Transverse colon (tissue), 4 donors: Measurements from ENCODE around the gene PDZRN3. TPM values are rescaled to one million over a fixed set of nuclear protein-coding genes. Genes with fewer than 3 reads are reported as not detected.

Experiments
- DNase-seq: peaks from one replicate; pipeline ENCODE4 v3.0.0-alpha.2; 2019
- H3K27ac ChIP-seq, 4 donors: fragments of 200-600 bp; sonication (generic); 2 replicates each; pipeline ENCODE4 v1.5.1; 2016 to 2018; ENCODE audit warnings: inconsistent platforms in 4 of 4
- H3K27me3 ChIP-seq: fragments of 200-600 bp; sonication (generic); 2 replicates; pipeline ENCODE4 v1.5.1; 2017; ENCODE audit warnings: inconsistent platforms
- H3K36me3 ChIP-seq, 4 donors: fragments of 200-600 bp; sonication (generic); 2 replicates each; pipeline ENCODE4 v1.5.1; 2017 to 2019; ENCODE audit warnings: inconsistent platforms in 4 of 4
- H3K4me1 ChIP-seq, 4 donors: fragments of 200-600 bp; sonication (generic); 2 replicates each; pipeline ENCODE4 v1.5.1; 2017 to 2020; ENCODE audit warnings: inconsistent platforms in 4 of 4
- H3K4me3 ChIP-seq, 4 donors: fragments of 200-600 bp; sonication (generic); 1 replicate in 1 of 4; 2 replicates in 3 of 4; pipeline versions ENCODE4 v1.5.1 to v1.6.1; 2017 to 2019; ENCODE audit warnings: inconsistent platforms in 4 of 4
- H3K9me3 ChIP-seq, 2 donors: fragments of 200-600 bp; sonication (generic); 2 replicates each; pipeline ENCODE4 v1.5.1; 2017 to 2019; ENCODE audit warnings: inconsistent platforms in 2 of 2
- EP300 ChIP-seq: sonication (generic); formaldehyde crosslinking; IDR thresholded peaks from one replicate; pipeline ENCODE4 v1.6.1; 2017; ENCODE audit warnings: antibody characterized with exemption, low read depth
- POLR2A ChIP-seq: fragments of 450-650 bp; IDR thresholded peaks from one replicate; pipeline ENCODE4 v1.6.1; 2016; ENCODE audit warnings: antibody characterized with exemption, mild to moderate bottlenecking, moderate library complexity
- POLR2AphosphoS5 ChIP-seq, 3 donors: sonication (generic); formaldehyde crosslinking; IDR thresholded peaks; one replicate each; pipeline ENCODE4 v1.6.1; 2016; ENCODE audit warnings: antibody characterized with exemption in 3 of 3
- WGBS, 2 donors: methylation state at CpG; one replicate each; pipeline ENCODE4 v1.1.5; 2018; ENCODE audit warnings: low coverage in 1 of 2; 5-methylcytosine and 5-hydroxymethylcytosine counted together
- in situ Hi-C, 4 donors: fragments of 200-750 bp; cut with MboI; loops; one replicate each; pipeline versions ENCODE4 v1.15.0 to v1.15.1; 2017; ENCODE audit warnings: low sequenced_read_pairs in 3 of 4, low pct_ligation_motif_present in 1 of 4, low pct_unique_long_range_greater_than_20kb in 1 of 4
- intact Hi-C: fragments of 100-400 bp; cut with DNase I; formaldehyde crosslinking; loops from one replicate; pipeline ENCODE4 v1.15.1; 2023; ENCODE audit warnings: low total_unique reads
- total RNA-seq, 4 donors: library from RNA; depleted of rRNA; stranded (reverse); fragments of >200 nt; gene quantifications; one replicate each; pipeline ENCODE4 v1.1.0, GENCODE V29; 2016
- TF ChIP-seq, protein P1 (sequence below), 5 experiments: fragments of 200-600 bp in 3 of 5; fragments of 450-650 bp in 2 of 5; sonication (generic) in 3 of 5; IDR thresholded peaks; 1 replicate in 2 of 5; 2 replicates in 3 of 5; pipeline ENCODE4 v1.5.1; 2016 to 2017; ENCODE audit warnings: antibody characterized with exemption in 5 of 5, inconsistent platforms in 3 of 5, mild to moderate bottlenecking in 2 of 5, moderate library complexity in 1 of 5

PDZRN3 gene
- total RNA-seq, 4 donors from 2014 or later: 31.9 to 191 (median 75.3) TPM

GRCh38 chr3:73586628-73587027 lies 38.1 kb downstream of the PDZRN3 start:
- no peak overlapping the region for H3K27ac ChIP-seq
- TF ChIP-seq, protein P1, sequence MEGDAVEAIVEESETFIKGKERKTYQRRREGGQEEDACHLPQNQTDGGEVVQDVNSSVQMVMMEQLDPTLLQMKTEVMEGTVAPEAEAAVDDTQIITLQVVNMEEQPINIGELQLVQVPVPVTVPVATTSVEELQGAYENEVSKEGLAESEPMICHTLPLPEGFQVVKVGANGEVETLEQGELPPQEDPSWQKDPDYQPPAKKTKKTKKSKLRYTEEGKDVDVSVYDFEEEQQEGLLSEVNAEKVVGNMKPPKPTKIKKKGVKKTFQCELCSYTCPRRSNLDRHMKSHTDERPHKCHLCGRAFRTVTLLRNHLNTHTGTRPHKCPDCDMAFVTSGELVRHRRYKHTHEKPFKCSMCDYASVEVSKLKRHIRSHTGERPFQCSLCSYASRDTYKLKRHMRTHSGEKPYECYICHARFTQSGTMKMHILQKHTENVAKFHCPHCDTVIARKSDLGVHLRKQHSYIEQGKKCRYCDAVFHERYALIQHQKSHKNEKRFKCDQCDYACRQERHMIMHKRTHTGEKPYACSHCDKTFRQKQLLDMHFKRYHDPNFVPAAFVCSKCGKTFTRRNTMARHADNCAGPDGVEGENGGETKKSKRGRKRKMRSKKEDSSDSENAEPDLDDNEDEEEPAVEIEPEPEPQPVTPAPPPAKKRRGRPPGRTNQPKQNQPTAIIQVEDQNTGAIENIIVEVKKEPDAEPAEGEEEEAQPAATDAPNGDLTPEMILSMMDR (IDR thresholded peaks at IDR 0.05): no peak
- in situ Hi-C loops (no loop called here), intact Hi-C loops (no loop called here)
- 88% methylated on average over 1 of the region's 1 CpG; no CpG with 5 or more reads in 1 of the 2 donors for WGBS, 2 donors
- no peaks in the 10 kb centered on the region for H3K9me3 ChIP-seq
- no peaks in the 10 kb centered on the region for H3K27me3 ChIP-seq
- no peaks in the 10 kb centered on the region for H3K36me3 ChIP-seq
- H3K4me1 ChIP-seq: peaks cover 0 to 9% (median 1%) of the 10 kb centered on the region in 4 donors
- DNase-seq: no peak
- H3K4me3 ChIP-seq: no peak overlapping the region

- Histone ChIP-seq H3K9me3 (no peaks in the 10 kb centered on the region), H3K27ac (no peak overlapping the region), H3K36me3 (no peaks in the 10 kb centered on the region), H3K27me3 (no peaks in the 10 kb centered on the region), H3K4me3 (no peak overlapping the region), H3K4me1 (peaks cover 0 to 5% (median 0%) of the 10 kb centered on the region in 4 donors)
- intact Hi-C loops (no loop called here), in situ Hi-C loops (no loop called here)
- DNase-seq: no peak
- TF ChIP-seq POLR2A (no peak), EP300 (no peak), POLR2AphosphoS5 (IDR thresholded peaks at IDR 0.05) (no peak)
- TF ChIP-seq, protein P1 (IDR thresholded peaks at IDR 0.05): no peak
- WGBS, 2 donors: 40 to 92% methylated on average over 1 to 4 of the region's 4 CpGs
These were observed 38.6 kb downstream of the PDZRN3 start for GRCh38 chr3:73586190-73586589.

- in situ Hi-C loops: no loop called here
- TF ChIP-seq EP300 (no peak), POLR2AphosphoS5 (IDR thresholded peaks at IDR 0.05) (no peak), POLR2A (no peak)
- H3K9me3 ChIP-seq: no peaks in the 10 kb centered on the region
These were observed 39.9 kb downstream of the PDZRN3 start for GRCh38 chr3:73584873-73585272.

DNA sequence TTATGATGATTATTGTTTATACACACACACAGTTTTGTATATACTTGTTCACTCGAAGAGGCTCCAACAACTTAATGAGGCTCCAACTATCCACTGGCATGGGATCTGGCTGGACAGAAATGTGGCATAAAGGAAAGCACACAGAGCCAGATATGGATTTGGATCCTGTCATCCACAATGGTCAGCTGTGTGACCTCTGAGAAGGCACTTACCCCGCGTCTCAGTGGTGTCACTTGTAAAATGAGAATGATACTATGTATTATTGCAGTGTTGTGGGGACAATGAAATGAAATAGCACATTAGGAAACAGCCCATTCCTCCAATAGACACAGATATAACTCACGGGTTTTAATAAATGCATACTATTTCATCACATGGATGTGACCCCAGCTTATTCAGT lies 42.2 kb downstream of the PDZRN3 start:
- WGBS, 2 donors: 78 to 86% methylated on average over 4 of the region's 4 CpGs
- Histone ChIP-seq H3K9me3 (no peaks in the 10 kb centered on the region), H3K27ac (no peak overlapping the region), H3K27me3 (no peaks in the 10 kb centered on the region), H3K4me1 (peaks cover 0 to 11% (median 3%) of the 10 kb centered on the region in 4 donors), H3K36me3 (no peaks in the 10 kb centered on the region), H3K4me3 (no peak overlapping the region)
- in situ Hi-C loops: no loop called here
- DNase-seq: no peak
- intact Hi-C loops: no loop called here
- TF ChIP-seq EP300: no peak
- TF ChIP-seq POLR2A: no peak
- TF ChIP-seq, protein P1 (IDR thresholded peaks at IDR 0.05): no peak
- no peak for TF ChIP-seq POLR2AphosphoS5 (IDR thresholded peaks at IDR 0.05)

More at GRCh38 chr3:73584873-73585272, 39.9 kb downstream of the PDZRN3 start:
- DNase-seq: no peak
- Histone ChIP-seq H3K4me1 (peaks cover 0 to 11% (median 3%) of the 10 kb centered on the region in 4 donors), H3K27ac (no peak overlapping the region), H3K27me3 (no peaks in the 10 kb centered on the region), H3K4me3 (no peak overlapping the region), H3K36me3 (no peaks in the 10 kb centered on the region)
- intact Hi-C loops: no loop called here

DNA sequence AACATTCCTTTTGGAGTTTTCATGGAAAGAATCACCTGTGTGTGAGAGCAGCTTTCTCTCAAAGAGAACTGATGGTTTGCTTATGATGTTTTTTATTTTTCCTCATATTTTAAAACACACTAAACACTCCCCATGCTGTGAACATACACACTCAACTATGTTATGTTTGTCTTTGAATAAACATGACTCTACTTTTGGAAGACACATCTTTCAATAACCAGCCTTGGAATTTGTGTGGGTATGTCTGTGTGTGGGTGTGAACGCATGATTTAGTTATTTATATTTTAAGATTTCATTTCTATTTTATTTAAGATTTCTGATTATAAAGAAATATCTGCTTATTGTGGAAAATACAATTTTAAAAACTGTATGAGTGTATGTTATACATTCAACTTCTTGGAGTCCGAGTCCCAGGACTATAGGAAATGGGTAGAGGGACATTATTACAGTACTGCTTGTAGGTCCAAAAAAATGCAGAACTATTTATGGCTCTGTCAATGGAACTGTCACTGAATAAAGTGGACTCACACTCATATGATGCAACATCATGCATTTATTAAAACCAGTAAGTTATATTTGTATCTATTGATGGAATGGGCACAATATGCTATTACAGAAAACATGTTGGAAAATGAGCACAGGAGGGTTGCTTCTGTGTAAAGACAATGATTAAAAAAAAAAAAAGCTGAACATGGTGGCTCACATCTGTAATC lies 43.5 kb downstream of the PDZRN3 start:
- Histone ChIP-seq H3K27me3 (no peaks in the 10 kb centered on the region), H3K9me3 (no peaks in the 10 kb centered on the region), H3K36me3 (no peaks in the 10 kb centered on the region), H3K4me1 (peaks cover 0 to 11% (median 3%) of the 10 kb centered on the region in 4 donors), H3K4me3 (no peak overlapping the region), H3K27ac (peak overlapping the region in 3 of 4 donors; percentile 17 to 60 (median 42))
- TF ChIP-seq POLR2AphosphoS5 (IDR thresholded peaks at IDR 0.05) (no peak), EP300 (no peak)
- TF ChIP-seq, protein P1 (IDR thresholded peaks at IDR 0.05): no peak
- 77 to 85% methylated on average over 2 of the region's 2 CpGs for WGBS, 2 donors
- no peak for DNase-seq
- in situ Hi-C loops (no loop called here), intact Hi-C loops (no loop called here)
